Coronary artery (tissue), 2 donors: ENCODE results near the gene METTL8.
"Not testable (repeated sequence)": the region's sequence is repeated elsewhere in the genome, so short reads cannot be mapped to it uniquely, and the experiment has no call there.

Experiments
- DNase-seq: peaks from one replicate; pipeline ENCODE4 v3.0.0-alpha.2; 2017; ENCODE audit warnings: low spot score
- H3K27ac ChIP-seq, 2 donors: fragments of 200-600 bp; sonication (generic); one replicate each; pipeline ENCODE4 v1.5.1; 2016 to 2019
- H3K4me3 ChIP-seq: fragments of 200-600 bp; sonication (generic); 2 replicates; pipeline ENCODE4 v1.5.1; 2016; ENCODE audit warnings: mild to moderate bottlenecking, moderate library complexity
- TF ChIP-seq, protein P1 (sequence below): fragments of 200-600 bp; sonication (generic); IDR thresholded peaks from one replicate; pipeline ENCODE4 v1.5.1; 2019; ENCODE audit warnings: antibody characterized with exemption

METTL8 gene

DNA sequence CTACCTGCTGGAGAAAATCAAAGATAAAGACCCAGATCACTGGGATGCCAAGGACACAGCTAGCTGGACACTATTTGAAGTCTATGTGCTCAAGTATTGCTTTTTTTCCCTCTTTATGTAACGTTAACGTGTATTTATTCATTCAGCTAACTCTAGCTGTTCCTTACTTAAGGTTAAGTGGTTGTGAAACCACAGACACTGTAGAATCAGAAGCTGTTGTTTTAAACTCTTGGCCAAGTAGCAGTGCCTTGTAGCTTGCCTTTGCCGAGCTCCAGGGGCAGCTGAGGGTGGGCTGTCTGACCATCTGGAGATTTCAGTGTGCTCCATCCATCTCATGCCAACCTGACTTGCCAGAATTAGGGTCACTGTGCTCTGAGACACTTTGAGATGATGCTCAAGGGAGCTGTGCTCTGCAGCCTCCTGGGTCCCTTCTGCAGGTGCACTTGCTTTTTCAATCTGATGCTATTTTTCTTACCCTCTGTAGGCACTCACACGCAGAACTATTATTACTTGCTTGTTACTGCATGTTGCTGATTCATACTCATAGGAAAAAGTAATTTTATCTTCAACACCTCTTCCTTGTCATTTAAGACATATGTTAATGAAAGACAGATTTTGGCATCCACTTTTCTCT, 116.2 kb downstream of the METTL8 start:
- no peak for DNase-seq
- no peak overlapping the region for H3K4me3 ChIP-seq
- TF ChIP-seq, protein P1, sequence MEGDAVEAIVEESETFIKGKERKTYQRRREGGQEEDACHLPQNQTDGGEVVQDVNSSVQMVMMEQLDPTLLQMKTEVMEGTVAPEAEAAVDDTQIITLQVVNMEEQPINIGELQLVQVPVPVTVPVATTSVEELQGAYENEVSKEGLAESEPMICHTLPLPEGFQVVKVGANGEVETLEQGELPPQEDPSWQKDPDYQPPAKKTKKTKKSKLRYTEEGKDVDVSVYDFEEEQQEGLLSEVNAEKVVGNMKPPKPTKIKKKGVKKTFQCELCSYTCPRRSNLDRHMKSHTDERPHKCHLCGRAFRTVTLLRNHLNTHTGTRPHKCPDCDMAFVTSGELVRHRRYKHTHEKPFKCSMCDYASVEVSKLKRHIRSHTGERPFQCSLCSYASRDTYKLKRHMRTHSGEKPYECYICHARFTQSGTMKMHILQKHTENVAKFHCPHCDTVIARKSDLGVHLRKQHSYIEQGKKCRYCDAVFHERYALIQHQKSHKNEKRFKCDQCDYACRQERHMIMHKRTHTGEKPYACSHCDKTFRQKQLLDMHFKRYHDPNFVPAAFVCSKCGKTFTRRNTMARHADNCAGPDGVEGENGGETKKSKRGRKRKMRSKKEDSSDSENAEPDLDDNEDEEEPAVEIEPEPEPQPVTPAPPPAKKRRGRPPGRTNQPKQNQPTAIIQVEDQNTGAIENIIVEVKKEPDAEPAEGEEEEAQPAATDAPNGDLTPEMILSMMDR: no peak
- H3K27ac ChIP-seq: no peak overlapping the region

DNA sequence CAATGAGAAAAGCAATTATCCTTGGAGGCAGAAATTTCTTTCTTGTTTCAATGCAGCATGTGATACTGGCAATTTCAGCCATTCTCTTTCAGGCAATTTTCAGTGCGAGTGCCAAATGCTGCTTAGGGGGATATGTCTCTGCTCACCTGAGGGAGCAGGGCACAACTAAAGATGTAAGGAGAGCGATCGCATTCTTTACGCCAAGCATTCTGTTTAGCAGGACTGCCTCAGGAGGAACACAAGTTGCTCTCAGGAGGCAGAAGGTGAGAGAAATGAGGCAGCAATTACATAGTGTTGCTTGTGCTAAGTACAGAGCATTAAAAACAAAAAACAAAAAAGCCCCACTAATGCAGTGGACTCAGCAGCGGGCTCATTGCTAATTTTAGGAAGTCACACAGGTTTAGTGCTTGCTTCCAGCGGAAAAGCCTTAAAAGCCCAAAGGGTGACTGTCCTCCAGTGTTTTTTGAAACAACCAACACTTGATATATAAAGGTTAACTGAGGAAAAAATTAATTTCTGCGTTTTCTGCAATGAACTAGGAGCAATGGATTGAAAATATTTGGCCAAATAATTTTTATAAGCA, 116.9 kb downstream of the METTL8 start:
- Histone ChIP-seq H3K27ac (no peak overlapping the region), H3K4me3 (no peak overlapping the region)
- TF ChIP-seq, protein P1: no peak
- no peak for DNase-seq

DNA sequence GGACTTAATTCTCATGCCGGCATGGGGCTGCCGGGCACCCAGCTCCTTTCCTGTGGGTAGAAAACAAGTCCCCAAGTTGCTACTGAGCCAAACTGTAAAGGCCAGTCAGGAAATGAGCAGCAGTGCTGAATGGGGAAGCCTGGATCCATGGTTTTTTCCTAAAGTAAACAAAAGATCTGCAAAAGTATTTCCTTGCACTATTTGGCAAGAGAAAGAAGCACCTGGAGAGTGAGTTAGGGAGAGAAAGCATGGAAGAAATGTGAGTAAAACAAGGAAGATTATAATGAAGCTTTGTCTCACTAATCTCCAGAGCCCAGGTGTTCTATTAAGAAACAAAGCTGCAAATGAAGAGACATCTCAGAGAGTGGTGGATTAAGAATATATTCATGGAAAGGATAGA, 117.6 kb downstream of the METTL8 start:
- DNase-seq: no peak
- Histone ChIP-seq H3K4me3 (no peak overlapping the region), H3K27ac (no peak overlapping the region)
- TF ChIP-seq, protein P1: no peak

DNA sequence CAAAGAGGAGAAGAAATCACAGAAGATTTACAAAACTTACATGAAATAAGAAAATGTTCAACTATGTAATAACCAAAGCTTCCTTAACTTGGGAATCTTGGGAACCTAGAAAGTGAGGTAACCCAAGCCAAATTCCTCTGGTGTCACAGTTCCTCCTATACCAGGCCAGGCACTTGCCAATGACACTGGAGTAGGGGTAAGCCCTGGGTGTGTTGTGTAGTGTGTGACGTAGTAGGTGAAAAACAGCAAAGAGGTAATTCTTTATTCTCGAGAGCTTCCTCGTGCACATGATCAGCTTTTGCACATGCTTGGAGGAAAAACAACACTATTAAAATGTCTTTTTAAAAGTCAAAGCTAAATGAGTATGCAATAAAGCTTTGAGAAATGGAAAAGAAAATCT, 118.0 kb downstream of the METTL8 start:
- Histone ChIP-seq H3K27ac (no peak overlapping the region), H3K4me3 (no peak overlapping the region)
- TF ChIP-seq, protein P1: no peak
- DNase-seq: no peak

DNA sequence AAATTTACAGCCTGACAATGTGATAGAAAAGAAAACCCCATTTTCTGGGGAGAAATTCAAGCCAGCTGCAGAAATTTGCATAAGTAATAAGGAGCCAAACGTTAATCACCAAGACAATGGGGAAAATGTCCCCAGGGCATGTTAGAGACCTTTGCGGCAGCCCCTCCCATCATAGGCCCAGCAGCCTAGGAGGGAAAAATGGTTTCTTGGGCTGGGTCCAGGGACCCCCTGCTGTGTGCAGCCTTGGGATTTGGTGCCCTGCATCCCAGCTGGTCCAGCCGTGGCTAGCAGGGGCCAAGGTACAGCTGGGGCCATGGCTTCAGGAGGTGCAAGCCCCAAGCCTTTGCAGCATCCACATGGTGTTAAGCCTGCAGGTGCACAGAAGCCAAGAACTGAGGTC, 121.6 kb downstream of the METTL8 start:
- not testable (repeated sequence) for H3K4me3 ChIP-seq, DNase-seq, H3K27ac ChIP-seq

DNA sequence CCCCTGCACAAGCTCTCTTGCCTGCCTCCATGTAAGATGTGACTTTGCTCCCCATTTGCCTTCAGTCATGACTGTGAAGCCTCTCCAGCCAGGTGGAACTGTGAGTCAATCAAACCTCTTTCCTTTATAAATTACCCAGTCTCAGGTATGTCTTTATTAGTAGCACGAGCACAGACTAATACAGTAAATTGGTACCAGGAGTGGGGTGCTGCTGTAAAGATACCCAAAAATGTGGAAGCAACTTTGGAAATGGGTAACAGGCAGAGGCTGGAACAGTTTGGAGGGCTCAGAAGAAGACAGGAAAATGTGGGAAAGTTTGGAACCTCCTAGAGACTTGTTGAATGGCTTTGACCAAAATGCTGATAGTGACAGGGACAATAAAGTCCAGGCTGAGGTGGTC, 122.2 kb downstream of the METTL8 start:
- not testable (repeated sequence) for H3K4me3 ChIP-seq, DNase-seq, H3K27ac ChIP-seq

DNA sequence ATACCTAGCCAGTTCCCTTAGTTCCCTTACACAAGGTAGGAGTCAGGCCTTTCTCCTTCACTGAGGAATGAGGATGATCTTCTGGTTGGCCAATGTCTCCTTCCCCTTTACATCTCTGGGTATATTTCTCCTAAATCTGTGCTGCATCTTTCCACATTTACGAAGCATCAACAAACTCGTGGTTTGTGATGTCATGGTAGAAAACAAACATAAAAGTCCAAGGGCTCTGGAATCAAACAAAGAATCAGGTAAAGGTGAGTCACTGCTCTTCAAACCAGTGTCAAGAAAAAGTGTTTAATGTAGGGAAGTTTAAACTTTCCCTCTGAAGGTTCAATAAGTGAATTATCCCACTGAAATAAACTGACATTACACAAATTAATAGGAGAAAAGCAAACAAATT, 122.9 kb downstream of the METTL8 start:
- H3K27ac ChIP-seq: no peak overlapping the region
- TF ChIP-seq, protein P1: no peak
- no peak overlapping the region for H3K4me3 ChIP-seq
- no peak for DNase-seq

DNA sequence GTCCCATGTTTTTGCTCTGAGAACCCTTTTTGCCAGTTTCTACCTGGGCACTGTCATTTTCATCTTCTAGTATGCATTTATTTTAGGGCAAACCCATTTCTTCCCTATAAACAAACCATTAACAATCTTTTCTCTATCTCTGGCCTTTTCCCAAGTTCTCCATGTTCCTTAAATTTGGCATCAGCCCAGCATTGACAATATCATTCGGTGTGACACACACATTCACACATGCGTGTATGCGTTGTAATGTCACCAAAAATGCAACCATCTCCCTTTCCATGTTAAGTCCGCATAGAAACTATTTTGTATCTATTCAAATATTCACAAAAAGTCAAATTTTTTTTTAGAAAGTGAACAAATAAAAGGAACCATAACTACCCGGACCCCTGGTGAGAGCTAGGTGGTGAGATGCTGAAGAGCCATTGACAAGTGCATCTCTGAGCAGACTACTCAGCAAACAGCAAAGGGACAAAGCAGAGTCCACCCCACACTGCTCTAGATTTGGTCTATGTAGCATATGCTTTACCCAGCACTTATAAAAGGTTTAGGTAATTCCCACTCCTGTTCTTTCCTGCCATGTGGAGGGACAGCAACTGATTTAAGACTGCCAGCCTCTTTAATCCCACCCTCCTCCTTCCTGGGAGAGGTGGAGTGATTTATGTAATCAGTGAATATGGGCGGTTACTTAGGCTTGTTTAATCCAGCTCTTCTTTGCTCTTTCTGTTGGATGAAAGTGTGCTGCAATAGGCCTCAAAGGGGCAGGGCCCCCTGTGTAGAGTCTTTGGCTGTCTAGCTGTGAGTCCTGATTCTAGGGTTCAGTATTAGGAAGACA, 124.1 kb downstream of the METTL8 start:
- TF ChIP-seq, protein P1: no peak
- H3K4me3 ChIP-seq: no peak overlapping the region
- H3K27ac ChIP-seq: no peak overlapping the region
- no peak for DNase-seq
